BJ (cell line): Measurements from ENCODE around the gene PNMA1. TPM values are rescaled to one million over a fixed set of nuclear protein-coding genes. Genes with fewer than 3 reads are reported as not detected.

Experiments used
- CTCF ChIA-PET: fragments of 350-600 bp; formaldehyde crosslinking; extraction: SDS; loops from one replicate; lab custom pipeline; 2021; ENCODE audit warnings: antibody characterized with exemption, inconsistent platforms; lab: Yijun Ruan, JAX
- POLR2A ChIA-PET: fragments of 300-600 bp; sonication (Branson Sonifier 250); formaldehyde crosslinking; extraction: SDS; loops from one replicate; lab custom pipeline; 2021; ENCODE audit warnings: antibody characterized with exemption; lab: Charles Lee
- DNase-seq: peaks from one replicate; pipeline ENCODE4 v3.0.0-alpha.2; 2011; ENCODE audit warnings: low read depth
- H3K27me3 ChIP-seq: 2 replicates; pipeline ENCODE4 v1.6.0; 2011; ENCODE audit warnings: low read length; ENCODE audit not compliant: control insufficient read depth, insufficient read depth
- H3K36me3 ChIP-seq: 2 replicates; pipeline ENCODE4 v1.5.1; 2011; ENCODE audit warnings: low read length; ENCODE audit not compliant: control insufficient read depth, insufficient read depth
- H3K4me3 ChIP-seq: 2 replicates; pipeline ENCODE4 v1.5.1; 2011; ENCODE audit warnings: low read depth, mild to moderate bottlenecking, control low read depth, low read length
- polyA plus RNA-seq: library from polyadenylated mRNA; depleted of rRNA; stranded (reverse); fragments of >200 nt; gene quantifications from 2 replicates; pipeline ENCODE4 v1.2.3, GENCODE V29; 2011
- TF ChIP-seq, protein P1 (sequence below): IDR thresholded peaks from 2 replicates; pipeline ENCODE4 v1.5.1; 2011; ENCODE audit warnings: low read depth, mild to moderate bottlenecking, control low read depth, inconsistent platforms, low read length, moderate library complexity; ENCODE audit not compliant: insufficient read depth

PNMA1 gene
- polyA plus RNA-seq, 1 experiment, result 11.6 TPM

DNA sequence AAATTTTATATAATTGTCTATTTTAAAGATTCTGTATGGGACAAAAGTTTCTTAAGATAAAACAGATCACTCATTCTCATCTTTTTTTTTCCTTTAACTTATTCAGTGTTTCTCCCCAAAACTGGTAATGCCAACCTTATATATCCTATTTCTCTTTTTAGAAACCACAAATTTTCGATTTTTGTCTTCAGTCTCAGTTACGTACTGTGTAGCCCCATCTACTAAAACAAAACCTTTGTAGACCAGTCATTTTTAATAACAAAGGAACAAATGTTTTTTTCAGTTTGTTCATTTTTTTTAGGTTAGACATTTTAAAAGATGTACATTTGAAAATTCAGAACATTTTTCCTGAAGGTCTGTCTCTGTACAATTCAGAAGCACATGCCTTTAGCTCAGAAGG is 18.2 kb downstream of the PNMA1 start:
- ChIA-PET CTCF (interaction anchor here (0.7 kb wide), 1 partner anchor 133 kb away, joined by 3 read pairs; no protein-coding TSS in a partner anchor), POLR2A (no interaction called here)
- TF ChIP-seq, protein P1, sequence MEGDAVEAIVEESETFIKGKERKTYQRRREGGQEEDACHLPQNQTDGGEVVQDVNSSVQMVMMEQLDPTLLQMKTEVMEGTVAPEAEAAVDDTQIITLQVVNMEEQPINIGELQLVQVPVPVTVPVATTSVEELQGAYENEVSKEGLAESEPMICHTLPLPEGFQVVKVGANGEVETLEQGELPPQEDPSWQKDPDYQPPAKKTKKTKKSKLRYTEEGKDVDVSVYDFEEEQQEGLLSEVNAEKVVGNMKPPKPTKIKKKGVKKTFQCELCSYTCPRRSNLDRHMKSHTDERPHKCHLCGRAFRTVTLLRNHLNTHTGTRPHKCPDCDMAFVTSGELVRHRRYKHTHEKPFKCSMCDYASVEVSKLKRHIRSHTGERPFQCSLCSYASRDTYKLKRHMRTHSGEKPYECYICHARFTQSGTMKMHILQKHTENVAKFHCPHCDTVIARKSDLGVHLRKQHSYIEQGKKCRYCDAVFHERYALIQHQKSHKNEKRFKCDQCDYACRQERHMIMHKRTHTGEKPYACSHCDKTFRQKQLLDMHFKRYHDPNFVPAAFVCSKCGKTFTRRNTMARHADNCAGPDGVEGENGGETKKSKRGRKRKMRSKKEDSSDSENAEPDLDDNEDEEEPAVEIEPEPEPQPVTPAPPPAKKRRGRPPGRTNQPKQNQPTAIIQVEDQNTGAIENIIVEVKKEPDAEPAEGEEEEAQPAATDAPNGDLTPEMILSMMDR, result no peak
- H3K36me3 ChIP-seq, result no peaks in the 10 kb centered on the region
- no peak for DNase-seq
- no peaks in the 10 kb centered on the region for H3K27me3 ChIP-seq
- no peak overlapping the region for H3K4me3 ChIP-seq

DNA sequence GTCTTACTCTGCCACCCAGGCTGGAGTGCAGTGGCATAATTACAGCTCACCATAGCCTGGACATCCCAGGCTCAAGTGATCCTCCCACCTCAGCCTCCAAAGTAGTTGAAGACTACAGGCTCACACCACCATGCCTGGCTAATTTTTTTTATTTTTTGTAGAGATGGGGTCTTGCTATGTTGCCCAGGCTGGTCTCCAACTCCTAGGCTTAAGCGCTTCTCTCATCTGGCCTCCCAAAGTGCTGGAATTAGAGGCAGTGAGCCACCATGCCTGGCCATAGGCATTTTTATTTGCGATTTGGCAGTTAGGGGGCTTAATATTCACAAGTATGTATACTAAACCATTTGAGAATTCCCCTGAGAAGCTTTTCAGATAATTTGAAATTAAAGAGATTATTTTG is 19.1 kb downstream of the PNMA1 start:
- POLR2A ChIA-PET, result no interaction called here
- no peak overlapping the region for H3K4me3 ChIP-seq
- TF ChIP-seq, protein P1, result no peak
- CTCF ChIA-PET, result interaction anchor here (0.7 kb wide), 1 partner anchor 134 kb away, joined by 3 read pairs; no protein-coding TSS in a partner anchor
- no peaks in the 10 kb centered on the region for H3K27me3 ChIP-seq
- H3K36me3 ChIP-seq, result no peaks in the 10 kb centered on the region
- no peak for DNase-seq

DNA sequence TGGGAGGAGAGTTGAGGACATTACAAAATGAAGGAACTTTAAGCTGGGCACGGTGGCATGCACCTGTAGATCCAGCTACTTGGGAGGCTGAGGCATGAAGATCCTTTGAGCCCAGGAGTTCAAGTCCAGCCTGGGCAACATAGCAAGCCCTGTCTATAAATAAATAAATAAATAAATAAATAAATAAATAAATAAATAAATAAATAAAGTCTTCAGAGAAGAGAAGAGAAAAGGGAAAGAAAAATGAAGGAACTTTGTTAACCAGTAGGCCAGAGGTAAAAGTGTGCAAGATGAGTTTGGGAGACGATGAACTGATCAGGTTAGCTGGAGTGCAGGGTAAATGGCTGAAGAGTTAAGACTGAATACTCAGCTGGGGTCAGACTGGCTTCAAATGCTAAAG is 20.1 kb downstream of the PNMA1 start:
- no peaks in the 10 kb centered on the region for H3K36me3 ChIP-seq
- POLR2A ChIA-PET, result interaction anchor here (0.7 kb wide), 1 partner anchor 300 kb away, joined by 6 read pairs; no protein-coding TSS in a partner anchor
- no peak overlapping the region for H3K4me3 ChIP-seq
- TF ChIP-seq, protein P1, result no peak
- CTCF ChIA-PET, result interaction anchor here (0.6 to 1.4 kb wide), 2 partner anchors 12 to 20 kb away, joined by 3 to 5 read pairs; no protein-coding TSS in a partner anchor
- H3K27me3 ChIP-seq, result no peaks in the 10 kb centered on the region
- no peak for DNase-seq

DNA sequence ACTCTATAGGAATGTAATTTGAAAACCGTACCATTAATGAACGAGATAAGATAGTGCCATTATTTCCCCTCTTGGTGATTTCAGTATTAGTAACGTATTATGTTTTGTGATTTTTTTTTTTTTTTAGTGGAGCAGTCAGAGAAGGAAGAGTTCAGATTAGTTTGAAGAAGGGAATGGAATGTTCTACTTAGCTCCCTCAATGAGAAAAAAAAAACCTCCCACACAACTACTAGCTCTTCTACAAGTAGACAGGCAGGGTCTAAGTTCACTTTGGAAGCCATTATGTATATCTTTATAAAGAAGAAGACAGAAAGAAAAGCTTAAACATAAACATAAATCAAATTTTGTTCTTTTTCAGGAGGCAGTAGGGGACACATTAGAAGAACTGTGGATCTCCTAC is 27.3 kb downstream of the PNMA1 start:
- ChIA-PET CTCF (interaction anchor here (1.1 to 1.4 kb wide), 3 partner anchors 11 to 42 kb away, joined by 3 to 4 read pairs (median 3); partner anchors contain the start of gene DNAL1), POLR2A (interaction anchor here (0.6 kb wide), 1 partner anchor 270 kb away, joined by 5 read pairs; no protein-coding TSS in a partner anchor)
- H3K27me3 ChIP-seq, result no peaks in the 10 kb centered on the region
- no peaks in the 10 kb centered on the region for H3K36me3 ChIP-seq
- TF ChIP-seq, protein P1, result no peak
- no peak for DNase-seq
- H3K4me3 ChIP-seq, result no peak overlapping the region

DNA sequence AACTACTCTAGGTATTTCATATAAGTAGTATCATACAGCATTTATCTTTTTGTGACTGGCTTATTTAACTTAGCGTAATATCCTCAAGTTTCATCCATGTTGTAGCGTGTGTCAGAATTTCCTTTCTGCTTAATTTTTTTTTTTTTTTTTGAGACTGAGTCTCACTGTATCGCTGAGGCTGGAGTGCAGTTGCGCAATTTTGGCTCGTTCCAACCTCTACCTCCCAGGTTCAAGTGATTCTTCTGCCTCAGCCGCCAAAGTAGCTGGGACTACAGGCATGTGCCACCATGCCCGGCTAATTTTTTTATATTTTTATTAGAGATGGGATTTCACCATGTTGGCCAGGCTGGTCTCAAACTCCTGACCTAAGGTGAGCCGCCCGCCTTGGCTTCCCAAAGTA is 28.9 kb downstream of the PNMA1 start:
- Histone ChIP-seq H3K4me3 (no peak overlapping the region), H3K36me3 (no peaks in the 10 kb centered on the region), H3K27me3 (no peaks in the 10 kb centered on the region)
- TF ChIP-seq, protein P1, result no peak
- DNase-seq, result no peak
- ChIA-PET POLR2A (no interaction called here), CTCF (interaction anchor here (0.8 to 1.3 kb wide), 3 partner anchors 9 to 15 kb away, joined by 3 to 4 read pairs (median 3); no protein-coding TSS in a partner anchor)
